ENCODE measurements around the gene STARD8.
"Not testable (repeated sequence)": the region's sequence is repeated elsewhere in the genome, so short reads cannot be mapped to it uniquely, and the experiment has no call there.

Gene STARD8

DNA sequence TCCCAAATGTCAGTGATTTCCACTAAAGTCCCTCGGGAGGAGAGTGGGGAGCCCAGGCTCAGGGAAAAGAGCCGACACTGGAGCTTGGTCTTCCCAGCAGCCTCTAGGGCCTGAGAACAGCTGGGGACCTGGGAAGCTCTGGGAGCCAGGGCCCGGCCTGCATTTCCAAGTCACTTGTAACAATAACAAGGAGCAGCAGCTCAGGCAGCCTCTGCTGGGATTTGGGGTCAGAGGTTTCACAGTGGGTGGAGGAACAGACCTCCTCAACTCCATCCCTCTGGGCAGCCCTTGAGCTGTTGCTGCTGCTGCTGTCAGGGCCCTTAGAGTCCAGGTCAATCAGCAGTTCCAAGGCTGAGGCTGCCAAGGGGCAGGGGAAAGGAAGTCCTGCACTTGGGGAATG lies 11.1 kb downstream of the STARD8 start:
- no peak for DNase-seq (ENCODE audit: low read depth)

DNA sequence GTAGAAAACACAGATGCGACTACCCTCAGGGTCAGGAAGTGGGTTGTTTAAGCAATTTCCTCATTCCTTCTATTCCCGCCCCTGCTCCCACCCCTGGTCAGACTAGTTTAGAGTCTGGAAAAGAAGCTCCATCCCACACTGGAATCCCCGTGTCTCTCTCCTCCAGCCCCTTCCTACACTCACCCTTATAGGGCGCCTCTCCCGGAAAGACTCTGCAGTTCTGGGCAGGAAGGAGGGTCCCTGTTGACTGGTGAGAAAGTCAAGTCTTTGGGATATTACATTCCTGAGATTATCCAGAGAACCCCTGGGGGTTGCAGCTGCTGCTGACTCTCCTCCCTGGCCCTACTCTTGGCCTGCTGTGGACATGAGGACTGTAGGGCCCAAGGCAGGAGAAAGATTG lies 11.9 kb downstream of the STARD8 start:
- DNase-seq (ENCODE audit: low read depth): no peak

- DNase-seq (ENCODE audit: low read depth): no peak
These were observed 12.3 kb downstream of the STARD8 start for GRCh38 chrX:68659786-68660185.

DNA sequence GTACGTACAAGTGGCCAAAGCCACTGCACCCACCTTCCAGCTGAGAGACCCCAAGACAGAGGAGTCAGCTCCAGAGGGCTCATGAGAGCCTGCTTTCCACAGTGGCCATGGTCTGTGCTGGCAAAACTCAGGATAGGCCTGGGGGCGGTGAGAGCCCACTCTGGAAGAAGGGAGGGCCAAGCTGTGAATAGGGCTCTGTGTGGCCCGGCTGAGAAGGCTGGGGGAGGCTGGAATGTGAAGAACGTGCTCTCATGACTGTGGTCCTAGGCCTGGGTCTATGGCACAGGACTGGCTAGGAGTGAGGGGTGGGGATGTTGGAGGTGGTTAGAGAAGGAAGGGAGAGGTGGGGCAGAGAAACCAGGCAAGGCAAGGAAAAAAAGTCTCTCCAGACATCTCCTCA lies 13.3 kb downstream of the STARD8 start:
- no peak for DNase-seq (ENCODE audit: low read depth)

DNA sequence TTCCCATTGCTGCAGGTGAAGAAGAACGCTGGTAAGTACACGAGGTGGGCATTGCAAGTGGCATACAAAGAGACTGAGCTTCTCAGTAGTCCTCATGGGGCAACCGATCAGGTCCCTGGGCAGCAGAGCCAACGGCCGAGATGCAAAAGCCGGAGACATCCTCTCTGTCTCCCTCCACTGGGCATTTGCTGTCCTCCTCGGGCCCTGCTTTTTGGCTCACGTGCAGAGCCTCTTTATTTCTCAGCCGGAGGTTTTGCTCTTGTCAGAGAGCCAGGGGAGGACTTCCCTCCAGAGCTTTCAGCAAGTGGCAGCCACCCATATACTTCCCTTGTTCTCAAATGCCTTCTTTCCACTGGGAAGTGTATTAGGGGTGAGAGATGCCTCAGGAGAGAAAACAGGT lies 18.0 kb downstream of the STARD8 start:
- DNase-seq (ENCODE audit: low read depth): no peak

GRCh38 chrX:68666580-68666979 lies 19.1 kb downstream of the STARD8 start:
- DNase-seq (ENCODE audit: low read depth): no peak

DNA sequence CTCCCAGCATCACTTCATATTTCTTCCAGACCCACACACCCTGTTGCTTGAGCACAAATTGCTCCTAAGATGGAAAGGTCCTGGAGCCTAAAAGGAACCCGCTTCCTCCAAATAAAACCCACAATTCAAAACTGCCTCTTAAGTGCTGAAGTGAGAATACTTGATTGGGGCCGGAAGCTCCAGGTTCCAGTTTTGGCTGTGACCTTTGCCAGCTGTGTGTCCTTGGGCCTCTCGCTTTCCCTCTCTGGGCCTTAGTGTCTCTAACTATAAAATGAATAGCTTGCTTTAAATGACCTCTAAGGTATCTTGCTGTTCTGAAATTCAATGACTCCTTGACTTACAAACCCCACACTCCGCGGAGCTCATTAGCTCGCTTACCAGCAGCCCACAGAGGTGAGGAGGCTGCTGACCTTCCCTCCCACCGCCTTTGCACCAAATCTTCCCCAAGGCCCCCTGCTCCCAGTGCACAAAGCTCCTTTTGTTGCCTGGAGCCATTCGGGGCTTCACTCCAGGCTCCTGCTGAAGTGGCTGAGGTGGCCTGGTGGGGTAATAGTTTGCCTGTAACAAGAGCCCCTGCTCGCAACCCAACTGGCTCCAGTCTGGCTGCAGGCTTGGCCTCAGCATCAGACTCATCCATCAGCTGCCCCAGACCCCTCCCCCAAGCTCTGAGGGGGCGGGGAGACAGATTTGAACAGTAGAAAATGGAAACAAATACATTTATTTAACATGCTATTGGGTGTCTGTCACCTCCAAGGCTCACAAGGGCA lies 21.8 kb downstream of the STARD8 start:
- DNase-seq (ENCODE audit: low read depth): no peak

GRCh38 chrX:68669871-68670270 lies 22.4 kb downstream of the STARD8 start:
- DNase-seq (ENCODE audit: low read depth): no peak

- no peak for DNase-seq (ENCODE audit: low read depth)
These were observed 23.8 kb downstream of the STARD8 start for GRCh38 chrX:68671221-68671620.

DNA sequence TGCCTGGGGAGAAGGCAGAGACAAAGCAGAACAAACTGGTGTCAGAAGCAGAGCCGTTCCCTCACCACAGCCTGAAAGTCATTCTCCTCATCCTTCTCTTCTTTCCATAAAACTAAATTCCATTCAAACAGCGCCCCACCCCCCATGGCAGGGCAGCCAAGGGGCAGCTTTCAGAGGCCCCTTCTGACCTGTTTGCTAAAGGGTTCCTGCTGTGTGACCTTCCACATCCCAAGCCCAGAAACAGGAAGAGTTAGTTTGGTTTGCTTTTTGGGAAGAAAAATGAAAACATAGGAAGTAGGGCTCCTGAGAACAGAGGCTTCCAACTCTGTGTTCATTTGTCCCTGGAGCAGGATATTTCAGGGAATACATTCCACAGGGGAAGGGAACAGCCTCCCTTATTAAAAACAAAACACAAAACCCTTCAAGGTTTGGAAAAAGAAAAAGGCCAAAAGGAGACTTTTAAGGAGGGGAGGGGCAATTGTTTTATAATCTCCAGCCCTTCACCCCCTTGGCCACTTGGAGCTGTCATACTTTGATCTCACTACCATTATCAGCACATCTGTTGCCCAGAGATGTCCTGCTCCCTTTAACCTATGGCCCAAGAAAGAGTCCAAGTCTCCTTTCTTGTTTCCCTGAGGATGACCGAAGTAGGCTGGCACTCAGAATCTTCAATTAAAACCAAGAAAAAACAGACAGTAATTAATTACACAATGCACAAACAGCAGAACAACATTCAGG lies 25.3 kb downstream of the STARD8 start:
- DNase-seq (ENCODE audit: low read depth): no peak

- no peak for DNase-seq (ENCODE audit: low read depth)
These were observed 28.1 kb downstream of the STARD8 start for GRCh38 chrX:68675571-68675970.

GRCh38 chrX:68676335-68676734 lies 28.9 kb downstream of the STARD8 start:
- DNase-seq (ENCODE audit: low read depth): no peak

DNA sequence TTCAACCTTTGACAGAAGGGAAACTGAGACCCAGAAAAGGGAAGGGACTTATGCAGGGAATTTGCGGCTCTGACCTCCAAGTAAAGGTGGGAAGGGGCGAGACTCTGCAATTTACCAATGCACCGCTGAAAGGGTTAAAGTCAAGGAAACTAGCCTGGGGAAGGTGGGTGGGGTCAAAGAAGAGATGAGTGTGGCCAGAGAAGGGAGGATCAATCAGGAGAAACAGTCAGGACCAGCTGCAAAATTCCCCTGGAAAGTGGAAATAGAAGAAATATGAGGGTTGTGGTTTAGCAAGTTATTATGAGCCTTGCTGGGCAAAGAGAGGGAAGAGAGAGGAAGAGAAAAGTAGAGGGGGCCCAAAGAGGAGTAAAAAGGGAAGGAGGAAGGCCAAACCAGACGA lies 30.5 kb downstream of the STARD8 start:
- no peak for DNase-seq (ENCODE audit: low read depth)

DNA sequence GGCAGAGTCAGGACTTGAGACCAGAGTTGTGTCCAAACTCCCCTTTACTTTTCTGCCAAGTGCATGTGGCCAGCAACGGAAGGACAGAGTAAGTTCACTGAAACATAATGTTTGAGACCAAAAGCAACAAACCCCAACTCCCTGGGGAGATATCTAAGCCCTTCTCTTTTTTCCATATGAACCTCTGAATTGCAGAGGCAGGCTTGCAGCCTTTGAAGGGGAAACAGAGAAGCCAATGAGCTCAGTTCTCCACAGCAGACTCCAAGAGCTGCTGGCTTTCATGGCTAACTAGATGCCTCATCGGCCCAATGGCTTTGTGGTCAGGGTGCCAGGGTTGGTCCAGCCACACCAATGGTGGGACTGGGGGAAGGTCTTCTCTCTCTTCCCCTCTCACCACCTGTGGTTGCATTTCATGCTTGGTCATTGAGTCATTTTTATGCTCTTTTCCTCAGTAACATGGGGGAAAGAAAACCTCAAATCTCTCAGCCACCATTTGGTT lies 34.0 kb downstream of the STARD8 start:
- no peak for DNase-seq (ENCODE audit: low read depth)

DNA sequence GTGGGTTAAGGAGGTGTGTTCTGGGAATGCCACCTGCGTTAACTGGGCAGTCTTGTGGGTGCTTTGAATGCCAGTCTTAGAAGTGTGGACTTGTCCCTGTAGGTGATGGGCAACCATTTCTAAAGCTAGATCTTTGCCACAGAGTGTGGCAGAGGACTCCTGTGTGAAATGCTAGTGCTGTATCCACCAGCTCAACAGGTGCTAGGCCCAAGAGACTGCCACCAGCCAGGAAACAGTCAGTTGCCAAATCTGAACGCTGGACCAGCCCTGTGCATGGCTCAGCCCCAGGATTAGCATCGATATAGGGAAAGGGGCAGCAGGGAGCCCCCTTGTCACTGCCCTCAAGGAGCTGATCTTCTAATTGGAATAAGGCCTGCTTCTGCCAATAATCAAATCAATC lies 35.3 kb downstream of the STARD8 start:
- no peak for DNase-seq (ENCODE audit: low read depth)

DNA sequence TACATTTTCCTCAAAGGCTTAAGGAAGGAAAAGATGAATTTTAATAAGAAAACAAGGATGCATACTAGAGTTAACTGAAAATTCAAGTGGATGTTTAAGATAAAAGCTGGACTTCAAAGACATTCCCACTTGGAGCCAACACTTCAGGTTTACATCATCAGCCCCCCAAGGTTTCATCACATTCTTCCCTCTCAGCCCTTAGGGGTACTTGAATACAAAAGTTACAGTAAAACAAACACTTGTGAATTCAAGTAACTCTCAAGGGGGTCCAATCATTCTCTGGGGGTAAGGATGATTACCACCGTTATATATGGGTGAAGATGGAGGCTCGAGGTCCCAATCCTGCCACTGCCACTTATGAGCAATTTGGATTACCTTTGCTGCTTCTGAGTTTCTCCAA lies 36.1 kb downstream of the STARD8 start:
- DNase-seq (ENCODE audit: low read depth): no peak

DNA sequence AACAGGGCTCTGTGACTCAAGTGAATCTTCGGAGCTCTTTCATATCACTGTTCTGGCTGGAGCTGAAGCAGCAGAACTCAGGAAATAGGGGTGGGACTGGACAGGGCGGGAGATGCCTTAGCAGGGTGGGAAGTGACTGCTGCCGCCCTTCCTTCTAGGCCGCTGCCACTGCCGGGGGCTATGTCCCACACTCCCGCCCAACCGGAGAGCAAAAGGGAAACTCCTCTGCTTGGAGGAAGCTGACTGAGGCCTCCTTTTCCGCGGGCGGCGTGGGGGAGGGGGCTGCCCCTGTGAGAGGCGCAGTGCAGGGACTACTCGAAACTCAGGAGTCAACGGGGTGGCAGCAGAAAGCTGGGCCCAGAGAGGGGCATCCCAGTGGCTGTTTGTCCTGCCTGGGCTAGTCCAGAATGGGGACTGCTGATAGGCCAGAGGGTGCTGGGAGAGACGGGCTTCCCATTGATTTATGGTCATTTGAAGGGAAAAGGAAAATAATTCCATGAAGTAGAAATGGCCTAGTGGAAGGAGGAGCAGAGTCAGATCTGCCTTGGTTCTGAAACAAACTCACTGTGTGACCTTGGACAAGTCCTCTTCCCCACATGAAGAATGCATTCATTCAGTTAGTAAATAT lies 36.9 kb downstream of the STARD8 start:
- DNase-seq (ENCODE audit: low read depth): no peak

- DNase-seq (ENCODE audit: low read depth): no peak
These were observed 37.4 kb downstream of the STARD8 start for GRCh38 chrX:68684919-68685304.

- no peak for DNase-seq (ENCODE audit: low read depth)
These were observed 38.2 kb downstream of the STARD8 start for GRCh38 chrX:68685685-68686084.

- DNase-seq (ENCODE audit: low read depth): no peak
These were observed 38.9 kb downstream of the STARD8 start for GRCh38 chrX:68686097-68686977.

DNA sequence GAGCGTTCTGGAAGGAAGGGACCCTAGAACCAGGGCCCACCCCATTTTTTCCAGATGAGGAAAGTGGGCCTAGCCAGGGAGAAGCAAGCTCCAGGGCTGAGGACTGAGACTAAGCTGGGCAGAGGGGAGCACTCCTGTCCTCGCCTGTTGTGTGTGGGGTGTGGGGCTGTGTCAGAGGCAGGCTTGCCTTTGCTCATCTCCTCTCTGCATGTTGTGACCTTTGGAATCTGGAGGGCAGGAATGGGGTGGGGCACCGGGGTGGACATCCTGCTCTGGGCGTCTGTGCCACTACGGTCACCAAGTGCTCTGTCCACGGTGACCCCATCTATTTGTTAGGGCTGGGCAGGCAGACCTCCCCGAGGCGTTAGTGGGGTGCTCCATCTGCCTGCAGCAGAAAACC lies 41.5 kb downstream of the STARD8 start:
- DNase-seq (ENCODE audit: low read depth): not testable (repeated sequence)

GRCh38 chrX:68690936-68691501 lies 43.6 kb downstream of the STARD8 start:
- no peak for DNase-seq (ENCODE audit: low read depth)

Data from stimulated activated CD8-positive, alpha-beta memory T cell treated with anti-CD3 and anti-CD28 coated beads, Interleukin-15, amount 100 ng/mL, for 24 hours (primary cell).